K562 (cell line): ENCODE results near the gene SUGT1. TPM values are rescaled to one million over a fixed set of nuclear protein-coding genes. Genes with fewer than 3 reads are reported as not detected.

Experiments
- ATAC-seq: fragments of 200-7000 bp; cut with Tn5 transposase; 3 replicates; pipeline ENCODE4 v1.9.1; 2020; ENCODE audit warnings: moderate library complexity
- BruUV-seq: library from RNA; stranded (reverse); fragments of 400-500 nt; replicated peaks from 2 replicates; lab custom pipeline; 2021; lab: Mats Ljungman, UMichigan
- CTCF ChIA-PET: fragments of 300-600 bp; formaldehyde crosslinking; extraction: SDS; loops from one replicate; lab custom pipeline; 2021; ENCODE audit warnings: low intra/inter-chr PET ratio; lab: Yijun Ruan, JAX
- POLR2A ChIA-PET: fragments of 300-600, 350-650 bp; sonication (Branson Sonifier 250); formaldehyde crosslinking; extraction: SDS; loops from one replicate; lab custom pipeline; 2021; ENCODE audit warnings: antibody characterized with exemption, inconsistent platforms; lab: Yijun Ruan, JAX
- DNase-seq, 4 experiments: peaks; one replicate each; pipeline versions ENCODE4 v3.0.0 to v3.0.0-alpha.2; 2011 to 2018; ENCODE audit warnings: low spot score in 3 of 4, mixed read lengths in 3 of 4; ENCODE audit errors: extremely low read depth in 1 of 4
- FAIRE-seq: peaks from 2 replicates; lab custom pipeline; 2011; peaks lifted over from hg19 to GRCh38; lab: Jason Lieb, UNC
- H2AFZ ChIP-seq: 2 replicates; pipeline ENCODE4 v1.6.0; 2011; ENCODE audit warnings: low read depth, low read length, control low read depth, inconsistent platforms
- H3K27ac ChIP-seq: fragments of 200-600 bp; 3 replicates; pipeline ENCODE4 v1.8.0; 2011; ENCODE audit warnings: low read depth, mild to moderate bottlenecking, control low read depth, inconsistent platforms, low read length, moderate library complexity, mixed read lengths; ENCODE audit errors: extremely low read depth
- H3K27me3 ChIP-seq, 2 experiments: fragments of 300-600 bp in 1 of 2; 2 replicates in 1 of 2; 3 replicates in 1 of 2; pipeline versions ENCODE4 v1.6.0 to v1.8.0; 2011; ENCODE audit warnings: inconsistent platforms in 2 of 2, low read length in 2 of 2, mild to moderate bottlenecking in 1 of 2, mixed read lengths in 1 of 2, moderate library complexity in 1 of 2; ENCODE audit not compliant: control insufficient read depth in 2 of 2, insufficient read depth in 2 of 2
- H3K36me3 ChIP-seq: fragments of 300-600 bp; 3 replicates; pipeline ENCODE4 v1.8.0; 2011; ENCODE audit warnings: mild to moderate bottlenecking, low read length, inconsistent platforms; ENCODE audit not compliant: control insufficient read depth, insufficient read depth
- H3K4me1 ChIP-seq, 2 experiments: fragments of 200-600 bp in 1 of 2; replicated peaks in 1 of 2; 2 replicates in 1 of 2; 3 replicates in 1 of 2; pipeline versions ENCODE4 v1.5.1 to v1.8.0; 2011; ENCODE audit warnings: inconsistent platforms in 2 of 2, low read length in 2 of 2, mild to moderate bottlenecking in 1 of 2, mixed read lengths in 1 of 2, moderate library complexity in 1 of 2; ENCODE audit not compliant: control insufficient read depth in 2 of 2, insufficient read depth in 2 of 2
- H3K4me2 ChIP-seq: 2 replicates; pipeline ENCODE4 v1.6.1; 2011; ENCODE audit warnings: low read length, control low read depth, inconsistent platforms, mixed read lengths; ENCODE audit not compliant: insufficient read depth
- H3K4me3 ChIP-seq: fragments of 200-600 bp; sonication (generic), shearing (Covaris generic); 2 replicates; pipeline ENCODE4 v1.5.1; 2016; ENCODE audit warnings: control low read depth, inconsistent platforms
- H3K79me2 ChIP-seq: fragments of 200-600 bp; 3 replicates; pipeline ENCODE4 v1.8.0; 2011; ENCODE audit warnings: low read length, inconsistent platforms; ENCODE audit not compliant: control insufficient read depth, insufficient read depth
- H3K9ac ChIP-seq, 2 experiments: 2 replicates each; pipeline versions ENCODE4 v1.6.0 to v1.6.1; 2011; ENCODE audit warnings: low read depth in 2 of 2, low read length in 2 of 2, control low read depth in 1 of 2, inconsistent platforms in 1 of 2, mild to moderate bottlenecking in 1 of 2, mixed read lengths in 1 of 2; ENCODE audit not compliant: insufficient read depth in 1 of 2
- H3K9me1 ChIP-seq: one replicate; pipeline ENCODE4 v1.6.0; 2011; ENCODE audit warnings: inconsistent platforms, mild to moderate bottlenecking, low read length, moderate library complexity; ENCODE audit not compliant: control insufficient read depth, insufficient read depth
- H3K9me3 ChIP-seq: replicated peaks from 2 replicates; pipeline ENCODE4 v1.5.1; 2011; ENCODE audit warnings: low read depth, low read length, inconsistent platforms; ENCODE audit not compliant: control insufficient read depth, insufficient read depth
- H4K20me1 ChIP-seq: replicated peaks from 2 replicates; pipeline ENCODE4 v1.6.1; 2011; ENCODE audit warnings: low read length, inconsistent platforms, mixed read lengths; ENCODE audit not compliant: control insufficient read depth, insufficient read depth
- EGR1 ChIP-seq: fragments of 450-650 bp; conservative IDR thresholded peaks from 2 replicates; pipeline ENCODE4 v1.6.1; 2017; ENCODE audit warnings: mild to moderate bottlenecking
- WGBS: fragments of 100-300 bp; shearing (Covaris generic); methylation state at CpG from one replicate; pipeline ENCODE4 v1.1.6; 2016; ENCODE audit warnings: low coverage, mixed read lengths; ENCODE audit not compliant: insufficient coverage; ENCODE audit errors: missing lambda C conversion rate; 5-methylcytosine and 5-hydroxymethylcytosine counted together
- in situ Hi-C: fragments of 300-500 bp; cut with MboI; formaldehyde crosslinking; loops from 4 replicates; pipeline ENCODE4 v1.15.0; 2018; ENCODE audit warnings: inconsistent platforms, mixed read lengths
- intact Hi-C: fragments of 100-400 bp; cut with micrococcal nuclease; formaldehyde crosslinking; loops from 2 replicates; pipeline ENCODE4 v1.14.2; 2022
- polyA plus RNA-seq, 8 experiments: library from polyadenylated mRNA; depleted of rRNA in 4 of 8; stranded (reverse) in 5 of 8; unstranded in 3 of 8; fragments of >200 nt; fragmentation: Nextera tagmentation in 2 of 8; fragmentation: Illumina TruSeq in 1 of 8; extraction: Ambion mirVana in 2 of 8; extraction: Trizol in 1 of 8; gene quantifications; 2 replicates each; pipeline versions ENCODE4 v1.2.1 to v1.2.3, GENCODE V29; 2011 to 2014; ENCODE audit warnings: inconsistent platforms in 1 of 8, missing spikeins in 1 of 8
- total RNA-seq, 7 experiments: library from RNA; depleted of rRNA in 6 of 7; stranded (reverse); fragments of >200 nt in 6 of 7; fragmentation: Illumina TruSeq in 2 of 7; extraction: Trizol in 2 of 7; gene quantifications; 2 replicates each; pipeline versions ENCODE4 v1.2.1 to v1.2.3, GENCODE V29; 2011 to 2021; ENCODE audit warnings: low replicate concordance in 1 of 7
- TF ChIP-seq, protein P1 (sequence below), 2 experiments: fragments of 200-800 bp in 1 of 2; sonication (Bioruptor generic) in 1 of 2; sonication (generic) in 1 of 2; formaldehyde crosslinking in 1 of 2; IDR thresholded peaks in 1 of 2; conservative IDR thresholded peaks in 1 of 2; 2 replicates each; pipeline versions ENCODE4 v1.5.0 to v1.6.1; 2016 to 2020; ENCODE audit warnings: missing compliant biosample characterization in 1 of 2, missing genetic modification characterization in 1 of 2, missing genetic modification reagents in 1 of 2

Gene SUGT1
- total and polyA plus RNA-seq, 9 of the 15 experiments (the other 6 are each of a cell fraction or from before 2014, with no cell fraction given) = 38.1 to 67.1 (median 53.8) TPM

DNA sequence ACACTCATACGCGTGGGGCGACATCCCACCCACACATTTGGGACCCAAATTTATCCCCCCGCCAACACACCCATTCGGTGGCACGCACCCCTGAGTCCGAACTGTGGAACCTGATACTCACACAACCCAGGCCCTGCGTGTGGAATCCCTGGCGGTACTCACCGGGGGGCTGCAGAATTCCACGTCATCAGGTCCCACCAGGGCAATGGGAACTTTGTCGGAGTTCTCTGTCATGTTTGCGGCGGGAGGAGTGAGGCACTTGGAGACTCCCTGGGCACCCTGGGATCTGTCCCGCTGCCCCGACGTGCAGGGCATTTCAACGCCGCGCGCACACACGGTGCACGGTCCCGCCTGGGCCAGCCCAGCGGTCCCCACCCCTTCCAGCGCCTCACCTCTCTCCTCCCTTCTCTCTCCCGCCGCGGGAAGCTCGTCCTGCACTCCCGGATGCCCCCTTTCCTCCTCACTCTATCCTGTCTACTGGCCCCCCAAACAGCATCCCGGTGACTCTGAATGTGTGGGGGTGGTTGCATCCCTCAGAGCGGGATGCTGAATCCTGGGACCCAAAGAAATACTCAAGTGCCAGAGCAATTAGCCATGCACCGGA, 86.9 kb downstream of the SUGT1 start, which contains the start of gene CNMD:
TSS of gene CNMD (minus strand) at position 353 of the 604 bp plus-strand sequence. CDS start at position 234, 119 bp downstream.
- H3K36me3 ChIP-seq = no peaks in the 10 kb centered on the region
- intact Hi-C loops = loop anchor here (5.0 kb wide), 1 partner anchor 72 kb away; no protein-coding TSS in a partner anchor
- no peaks in the 10 kb centered on the region for H4K20me1 ChIP-seq
- H3K9ac ChIP-seq = peak within 1 kb of the TSS in 1 of 2 experiments; percentile 56; a peak in 2 of 4 replicates
- H3K4me1 ChIP-seq = peaks cover 0 to 11% of the 10 kb centered on the region in 2 experiments; a peak in 2 of 5 replicates
- ChIA-PET CTCF (no interaction called here), POLR2A (no interaction called here)
- BruUV-seq = no TSS peak
- in situ Hi-C loops = no loop called here
- H3K27ac ChIP-seq = no peak within 1 kb of the TSS
- peak within 1 kb of the TSS; percentile 18; the same call in 1 of the 2 replicates for H3K4me3 ChIP-seq
- TF ChIP-seq EGR1 = no peak
- TF ChIP-seq, protein P1, sequence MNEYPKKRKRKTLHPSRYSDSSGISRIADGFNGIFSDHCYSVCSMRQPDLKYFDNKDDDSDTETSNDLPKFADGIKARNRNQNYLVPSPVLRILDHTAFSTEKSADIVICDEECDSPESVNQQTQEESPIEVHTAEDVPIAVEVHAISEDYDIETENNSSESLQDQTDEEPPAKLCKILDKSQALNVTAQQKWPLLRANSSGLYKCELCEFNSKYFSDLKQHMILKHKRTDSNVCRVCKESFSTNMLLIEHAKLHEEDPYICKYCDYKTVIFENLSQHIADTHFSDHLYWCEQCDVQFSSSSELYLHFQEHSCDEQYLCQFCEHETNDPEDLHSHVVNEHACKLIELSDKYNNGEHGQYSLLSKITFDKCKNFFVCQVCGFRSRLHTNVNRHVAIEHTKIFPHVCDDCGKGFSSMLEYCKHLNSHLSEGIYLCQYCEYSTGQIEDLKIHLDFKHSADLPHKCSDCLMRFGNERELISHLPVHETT (CRISPR knock-in tag; conservative IDR thresholded peaks at IDR 0.05 in 1 of 2, IDR thresholded peaks at IDR 0.05 in 1 of 2) = no peak
- ATAC-seq (no peak), FAIRE-seq (no peak), DNase-seq (no peak)
- H3K9me1 ChIP-seq = no peaks in the 10 kb centered on the region
- no peaks in the 10 kb centered on the region for H3K9me3 ChIP-seq
- no peaks in the 10 kb centered on the region for H3K79me2 ChIP-seq
- H3K27me3 ChIP-seq = peaks cover 0 to 18% of the 10 kb centered on the region in 2 experiments; a peak in 2 of 5 replicates
- peak within 1 kb of the TSS; percentile 60 for H3K4me2 ChIP-seq
- H2AFZ ChIP-seq = peak within 1 kb of the TSS; percentile 85
- 50% methylated on average over 12 of the region's 34 CpGs for WGBS
